Osteoblast (primary cell): Measurements from ENCODE around the gene TPI1. TPM values are rescaled to one million over a fixed set of nuclear protein-coding genes. Genes with fewer than 3 reads are reported as not detected.

Experiments
- DNase-seq: peaks from one replicate; pipeline ENCODE4 v3.0.0; 2011; ENCODE audit warnings: low spot score, mixed read lengths; ENCODE audit not compliant: insufficient read length; ENCODE audit errors: missing footprints
- H2AFZ ChIP-seq: 2 replicates; pipeline ENCODE4 v1.6.0; 2011; ENCODE audit warnings: mild to moderate bottlenecking, low read length
- H3K27ac ChIP-seq: 2 replicates; pipeline ENCODE4 v1.5.1; 2011; ENCODE audit warnings: mild to moderate bottlenecking, low read depth, low read length, moderate library complexity
- H3K27me3 ChIP-seq: 2 replicates; pipeline ENCODE4 v1.6.0; 2012; ENCODE audit warnings: mild to moderate bottlenecking, control low read depth, inconsistent platforms, low read length, moderate library complexity; ENCODE audit not compliant: insufficient read depth
- H3K36me3 ChIP-seq: 2 replicates; pipeline ENCODE4 v1.5.1; 2011; ENCODE audit warnings: mild to moderate bottlenecking, low read length, control low read depth, moderate library complexity; ENCODE audit not compliant: insufficient read depth
- H3K4me1 ChIP-seq: 2 replicates; pipeline ENCODE4 v1.5.1; 2011; ENCODE audit warnings: mild to moderate bottlenecking, low read length, control low read depth, moderate library complexity; ENCODE audit not compliant: insufficient read depth
- H3K4me2 ChIP-seq: 2 replicates; pipeline ENCODE4 v1.6.0; 2011; ENCODE audit warnings: mild to moderate bottlenecking, low read length; ENCODE audit not compliant: insufficient read depth
- H3K4me3 ChIP-seq: fragments of 200-600 bp; sonication (generic); 3 replicates; pipeline ENCODE4 v1.5.1; 2012; ENCODE audit warnings: mild to moderate bottlenecking, low read length, inconsistent platforms; ENCODE audit not compliant: insufficient read depth
- H3K79me2 ChIP-seq: 2 replicates; pipeline ENCODE4 v1.6.0; 2012; ENCODE audit warnings: mild to moderate bottlenecking, low read length, control low read depth, inconsistent platforms; ENCODE audit not compliant: insufficient read depth
- H3K9me3 ChIP-seq: 2 replicates; pipeline ENCODE4 v1.5.1; 2011; ENCODE audit warnings: low read depth, low read length, control low read depth
- H4K20me1 ChIP-seq: 2 replicates; pipeline ENCODE4 v1.6.0; 2012; ENCODE audit warnings: mild to moderate bottlenecking, low read length, control low read depth; ENCODE audit not compliant: insufficient read depth
- total RNA-seq: library from RNA; depleted of rRNA; stranded (reverse); fragments of >200 nt; gene quantifications from 2 replicates; pipeline ENCODE4 v1.2.3, GENCODE V29; 2012
- TF ChIP-seq, protein P1 (sequence below): IDR thresholded peaks from 2 replicates; pipeline ENCODE4 v1.5.1; 2011; ENCODE audit warnings: mild to moderate bottlenecking, low read depth, low read length, moderate library complexity; ENCODE audit errors: extremely low read depth

TPI1 gene
- total RNA-seq, 1 donor = 553 TPM

DNA sequence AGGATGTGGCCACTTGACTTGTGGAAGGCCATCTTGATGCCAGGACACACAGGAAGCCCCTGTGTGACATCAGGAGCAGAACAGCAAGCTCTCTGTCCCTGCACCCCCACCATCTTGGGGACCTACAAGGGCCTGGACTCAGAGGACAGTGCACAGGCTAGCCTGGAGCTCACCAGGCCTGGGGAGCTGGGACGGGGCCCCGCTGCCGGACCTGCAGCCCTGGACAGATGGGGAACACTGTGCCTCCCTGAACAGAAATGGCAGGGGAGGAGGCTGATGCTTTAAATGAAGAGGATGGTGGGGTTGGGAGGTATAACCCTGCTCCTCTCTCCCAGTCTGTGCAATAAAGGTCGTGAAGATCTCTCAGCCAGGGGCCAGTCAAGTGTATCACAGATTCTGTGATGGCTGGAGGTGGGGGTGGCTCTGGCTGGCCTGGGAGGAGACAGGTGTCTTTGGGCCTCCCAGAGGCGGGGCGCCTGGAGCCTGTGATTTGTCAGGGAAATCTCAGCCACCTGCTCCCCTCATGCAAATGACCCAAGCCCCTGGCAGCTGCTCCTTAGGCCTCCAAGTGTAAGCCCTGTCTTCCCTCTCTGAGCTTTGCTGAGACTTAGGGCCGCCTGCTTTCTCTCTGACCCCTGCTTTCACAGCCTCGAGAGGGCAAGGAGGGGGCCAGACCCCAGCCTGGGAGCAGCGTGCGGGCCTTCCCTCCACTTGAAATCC is 27.7 kb upstream of the TPI1 start:
- Histone ChIP-seq H2AFZ (no peak overlapping the region), H3K27ac (no peak overlapping the region), H3K9me3 (no peaks in the 10 kb centered on the region), H3K4me3 (no peak overlapping the region), H3K36me3 (peaks cover 72% of the 10 kb centered on the region), H3K4me1 (no peaks in the 10 kb centered on the region), H4K20me1 (peaks cover 8% of the 10 kb centered on the region), H3K27me3 (no peaks in the 10 kb centered on the region), H3K4me2 (no peak overlapping the region), H3K79me2 (no peaks in the 10 kb centered on the region)
- TF ChIP-seq, protein P1, sequence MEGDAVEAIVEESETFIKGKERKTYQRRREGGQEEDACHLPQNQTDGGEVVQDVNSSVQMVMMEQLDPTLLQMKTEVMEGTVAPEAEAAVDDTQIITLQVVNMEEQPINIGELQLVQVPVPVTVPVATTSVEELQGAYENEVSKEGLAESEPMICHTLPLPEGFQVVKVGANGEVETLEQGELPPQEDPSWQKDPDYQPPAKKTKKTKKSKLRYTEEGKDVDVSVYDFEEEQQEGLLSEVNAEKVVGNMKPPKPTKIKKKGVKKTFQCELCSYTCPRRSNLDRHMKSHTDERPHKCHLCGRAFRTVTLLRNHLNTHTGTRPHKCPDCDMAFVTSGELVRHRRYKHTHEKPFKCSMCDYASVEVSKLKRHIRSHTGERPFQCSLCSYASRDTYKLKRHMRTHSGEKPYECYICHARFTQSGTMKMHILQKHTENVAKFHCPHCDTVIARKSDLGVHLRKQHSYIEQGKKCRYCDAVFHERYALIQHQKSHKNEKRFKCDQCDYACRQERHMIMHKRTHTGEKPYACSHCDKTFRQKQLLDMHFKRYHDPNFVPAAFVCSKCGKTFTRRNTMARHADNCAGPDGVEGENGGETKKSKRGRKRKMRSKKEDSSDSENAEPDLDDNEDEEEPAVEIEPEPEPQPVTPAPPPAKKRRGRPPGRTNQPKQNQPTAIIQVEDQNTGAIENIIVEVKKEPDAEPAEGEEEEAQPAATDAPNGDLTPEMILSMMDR = no peak
- DNase-seq = peak; percentile 51

DNA sequence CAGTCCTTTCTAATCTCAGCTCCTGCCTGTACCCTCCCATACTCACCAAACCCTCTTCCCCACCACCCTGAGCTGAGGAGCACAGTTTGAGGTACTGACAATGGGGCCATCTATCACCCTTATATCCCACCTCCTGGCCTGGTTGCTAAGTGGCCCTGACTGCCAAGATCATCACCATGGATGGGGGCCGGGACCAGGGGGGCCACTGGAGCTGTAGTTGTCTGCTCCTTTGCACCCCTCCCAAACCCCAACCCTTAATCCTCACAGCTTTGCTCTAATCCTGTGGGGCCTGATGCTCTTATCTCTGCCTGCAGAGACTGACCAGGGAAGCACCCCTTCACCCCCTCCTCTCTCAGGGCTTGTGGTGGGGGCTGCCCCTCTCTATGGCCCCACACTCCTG is 27.0 kb upstream of the TPI1 start:
- Histone ChIP-seq H3K4me3 (no peak overlapping the region), H3K4me2 (no peak overlapping the region), H3K79me2 (no peaks in the 10 kb centered on the region), H3K27me3 (no peaks in the 10 kb centered on the region), H3K4me1 (no peaks in the 10 kb centered on the region), H3K27ac (no peak overlapping the region), H2AFZ (no peak overlapping the region), H3K9me3 (no peaks in the 10 kb centered on the region), H3K36me3 (peaks cover 72% of the 10 kb centered on the region), H4K20me1 (peaks cover 8% of the 10 kb centered on the region)
- no peak for DNase-seq
- TF ChIP-seq, protein P1 = no peak

DNA sequence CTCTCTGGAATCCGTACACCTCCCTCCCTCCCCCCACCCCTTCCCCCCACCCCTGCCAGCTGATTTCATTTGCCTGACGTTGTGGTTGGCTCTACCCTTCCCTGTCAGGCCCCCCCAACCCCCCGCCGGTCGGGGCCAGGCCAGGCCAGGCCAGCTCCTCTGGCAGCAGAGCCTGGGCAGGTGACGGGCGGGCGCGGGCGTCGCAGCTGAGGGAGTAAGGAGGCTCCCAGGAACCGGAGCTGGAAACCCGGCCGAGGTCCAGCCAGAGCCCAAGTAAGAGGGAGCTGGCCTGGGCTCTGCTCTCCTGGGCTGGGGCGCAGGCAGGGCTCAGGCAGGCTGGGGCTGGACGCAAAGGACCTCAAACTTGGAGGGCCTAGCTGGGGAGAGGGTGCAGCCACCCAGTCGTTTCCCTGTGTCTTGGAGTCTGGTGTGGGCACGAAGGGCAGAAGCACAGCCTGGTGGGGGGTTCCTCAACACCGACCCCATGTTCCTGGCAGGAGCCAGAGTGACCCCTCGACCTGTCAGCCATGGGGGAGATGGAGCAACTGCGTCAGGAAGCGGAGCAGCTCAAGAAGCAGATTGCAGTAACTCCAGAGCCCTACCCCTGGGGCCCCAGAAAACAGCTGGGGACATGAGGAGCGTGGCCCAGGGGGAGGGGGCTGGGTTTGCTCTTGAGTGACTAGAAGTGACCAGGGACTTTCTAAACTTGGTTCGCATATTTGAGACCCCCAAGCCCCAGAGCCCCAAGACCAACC is 26.4 kb upstream of the TPI1 start, which contains the start of gene GNB3:
Gene GNB3 (plus strand): TSS at position 165 of the 755 bp plus-strand sequence. CDS start 363 bp downstream, at position 528.
- H3K4me1 ChIP-seq = no peaks in the 10 kb centered on the region
- H3K27me3 ChIP-seq = no peaks in the 10 kb centered on the region
- no peak within 1 kb of the TSS for H3K4me2 ChIP-seq
- H3K4me3 ChIP-seq = no peak within 1 kb of the TSS
- peaks cover 8% of the 10 kb centered on the region for H4K20me1 ChIP-seq
- no peaks in the 10 kb centered on the region for H3K79me2 ChIP-seq
- no peak within 1 kb of the TSS for H2AFZ ChIP-seq
- TF ChIP-seq, protein P1 = no peak
- DNase-seq = peak; percentile 35
- no peaks in the 10 kb centered on the region for H3K9me3 ChIP-seq
- peaks cover 72% of the 10 kb centered on the region for H3K36me3 ChIP-seq
- no peak within 1 kb of the TSS for H3K27ac ChIP-seq

DNA sequence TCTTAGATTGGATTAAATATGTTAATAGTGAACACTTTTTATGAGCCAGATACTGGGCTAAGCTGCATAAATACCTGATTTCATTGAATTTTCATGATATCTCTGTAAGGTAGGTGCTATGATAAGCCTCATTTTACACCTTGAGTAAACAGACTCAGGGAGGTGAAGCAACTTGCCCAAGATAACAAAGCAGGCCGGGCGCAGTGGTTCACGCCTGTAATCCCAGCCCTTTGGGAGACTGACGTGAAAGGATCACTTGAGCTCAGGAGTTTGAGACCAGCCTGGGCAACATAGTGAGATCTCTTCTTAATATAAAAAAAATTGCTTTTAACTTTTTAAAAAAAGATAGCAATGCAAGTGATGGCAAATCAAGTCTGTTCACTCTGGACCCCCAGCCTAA is 25.3 kb upstream of the TPI1 start:
- H3K4me2 ChIP-seq = no peak overlapping the region
- H3K79me2 ChIP-seq = peaks cover 5% of the 10 kb centered on the region
- peaks cover 8% of the 10 kb centered on the region for H4K20me1 ChIP-seq
- H3K4me1 ChIP-seq = no peaks in the 10 kb centered on the region
- H2AFZ ChIP-seq = no peak overlapping the region
- peaks cover 72% of the 10 kb centered on the region for H3K36me3 ChIP-seq
- no peak overlapping the region for H3K4me3 ChIP-seq
- DNase-seq = peak; percentile 56
- no peaks in the 10 kb centered on the region for H3K9me3 ChIP-seq
- H3K27ac ChIP-seq = no peak overlapping the region
- TF ChIP-seq, protein P1 = no peak
- H3K27me3 ChIP-seq = no peaks in the 10 kb centered on the region
